Sciatic nerve (tissue), 2 donors: ENCODE results near the gene MYL5. TPM values are rescaled to one million over a fixed set of nuclear protein-coding genes. Genes with fewer than 3 reads are reported as not detected.

Source experiments
- ATAC-seq: fragments of 200-7000 bp; cut with Tn5 transposase; one replicate; pipeline ENCODE4 v1.9.1; 2020; ENCODE audit warnings: mild to moderate bottlenecking, moderate library complexity
- DNase-seq: peaks from one replicate; pipeline ENCODE4 v3.0.0-alpha.2; 2020; ENCODE audit warnings: low spot score
- intact Hi-C: fragments of 100-400 bp; cut with DNase I; formaldehyde crosslinking; loops from one replicate; pipeline ENCODE4 v1.14.2; 2022
- total RNA-seq: library from RNA; stranded (reverse); fragmentation: NEBNext Ultra II Directional; extraction: Animal tissue kit (Norgen Biotek cat#: 25700); gene quantifications from one replicate; pipeline ENCODE4 v1.2.1, GENCODE V29; 2021
- donor health status: DM: no; HTN: no; CAD: no.
- donor health status: DM: no; HTN: no; CAD: no.

MYL5 gene
- total RNA-seq, 1 donor from 2014 or later, result 14.6 TPM

DNA sequence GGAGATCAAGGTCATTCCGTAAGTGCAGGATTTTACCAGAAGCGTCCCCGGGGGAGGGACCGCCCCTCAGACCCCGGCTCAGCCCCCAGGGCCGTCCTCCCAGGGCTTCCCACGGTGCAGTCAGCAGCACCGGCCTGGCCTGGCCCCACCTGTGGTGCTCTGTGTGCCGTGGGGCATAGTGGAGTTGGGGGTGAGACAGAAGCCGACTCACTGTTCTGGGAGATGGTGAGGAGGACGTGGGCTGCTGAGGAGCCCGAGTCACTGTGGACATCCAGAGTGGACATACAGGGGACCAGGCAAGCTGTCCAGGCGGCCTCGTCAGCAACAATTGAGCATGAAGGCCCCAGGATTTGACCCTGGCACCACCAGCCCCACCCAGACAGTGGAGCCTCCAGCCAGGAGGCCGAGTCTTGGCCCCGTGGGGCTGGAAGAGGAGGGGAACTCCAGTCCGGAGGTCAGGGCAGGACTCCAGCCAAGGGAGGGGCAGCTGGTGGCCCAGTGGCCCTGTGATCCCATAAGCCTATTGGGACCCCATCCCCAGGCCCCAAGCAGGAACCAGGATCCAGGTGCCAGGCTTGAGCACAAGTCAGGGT, 19.4 kb upstream of the MYL5 start:
- intact Hi-C loops, result no loop called here
- ATAC-seq (no peak), DNase-seq (no peak)

DNA sequence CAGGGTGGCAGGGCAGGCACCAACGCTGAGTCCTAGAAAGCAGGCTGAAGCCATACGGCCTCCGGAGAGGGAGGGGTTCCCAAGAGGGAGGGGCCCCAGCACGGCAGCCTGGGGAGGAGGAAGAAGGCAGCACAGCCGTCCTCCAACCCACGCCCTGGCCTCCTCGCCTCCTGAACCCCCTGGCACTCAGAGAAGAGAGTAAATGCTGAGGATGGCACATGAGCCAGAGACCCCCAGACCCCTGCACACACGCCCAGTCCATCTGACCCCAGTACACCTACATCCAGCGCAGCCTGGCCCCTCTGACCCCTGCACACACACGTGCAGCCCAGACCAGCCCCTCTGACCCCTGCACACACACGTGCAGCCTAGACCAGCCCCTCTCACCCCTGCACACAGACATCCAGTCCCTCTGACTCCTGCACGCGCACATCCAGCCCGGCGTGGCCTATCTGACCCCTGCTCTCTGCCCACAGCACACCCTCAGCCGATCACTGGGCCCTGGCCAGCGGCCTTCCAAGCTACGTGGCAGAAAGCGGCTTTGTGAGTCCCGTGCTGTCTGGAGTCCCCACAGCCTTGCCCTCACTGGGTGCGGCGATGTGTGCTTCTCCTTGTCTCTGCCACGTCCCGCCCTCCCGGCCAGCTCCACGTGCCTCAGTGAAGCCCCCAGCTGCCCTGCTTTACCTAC, 18.7 kb upstream of the MYL5 start:
- ATAC-seq, result no peak
- intact Hi-C loops, result no loop called here
- no peak for DNase-seq

DNA sequence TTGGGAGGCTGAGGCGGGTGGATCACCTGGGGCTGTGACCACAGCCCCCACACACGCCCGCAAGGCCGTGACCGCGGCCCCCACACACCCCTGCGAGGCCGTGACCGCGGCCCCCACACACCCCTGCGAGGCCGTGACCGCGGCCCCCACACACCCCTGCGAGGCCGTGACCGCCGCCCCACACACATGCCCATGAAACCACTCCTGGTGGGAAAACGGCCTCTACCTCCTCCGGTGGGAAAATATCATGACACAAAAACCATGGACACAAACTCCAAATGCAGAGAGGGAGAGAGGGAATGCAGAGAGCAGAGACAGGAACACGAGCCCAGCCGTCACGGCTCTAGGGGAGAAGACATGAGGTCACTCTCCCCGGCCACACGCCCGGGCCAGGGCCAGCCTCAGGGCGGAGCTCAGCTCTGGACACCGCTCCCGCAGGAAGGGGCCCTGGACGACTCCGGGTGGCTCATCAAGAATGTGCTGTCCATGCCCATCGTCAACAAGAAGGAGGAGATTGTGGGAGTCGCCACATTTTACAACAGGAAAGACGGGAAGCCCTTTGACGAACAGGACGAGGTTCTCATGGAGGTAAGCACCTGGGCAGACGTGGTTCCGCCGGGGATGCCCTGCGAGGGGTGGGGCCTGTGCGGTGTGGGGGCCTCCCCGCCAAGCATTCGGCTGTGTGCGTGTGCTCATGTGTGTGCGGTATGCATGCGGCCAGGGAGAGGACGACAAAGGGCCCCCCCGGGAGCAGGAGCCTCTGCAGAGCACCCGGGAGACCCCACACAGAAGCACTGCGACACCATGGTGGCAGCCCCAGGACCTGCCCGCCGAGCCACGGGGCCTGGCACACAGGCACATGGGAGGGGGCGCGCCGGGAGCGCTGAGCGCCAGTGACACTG, 17.7 kb upstream of the MYL5 start:
- ATAC-seq (no peak), DNase-seq (no peak)
- intact Hi-C loops, result no loop called here

DNA sequence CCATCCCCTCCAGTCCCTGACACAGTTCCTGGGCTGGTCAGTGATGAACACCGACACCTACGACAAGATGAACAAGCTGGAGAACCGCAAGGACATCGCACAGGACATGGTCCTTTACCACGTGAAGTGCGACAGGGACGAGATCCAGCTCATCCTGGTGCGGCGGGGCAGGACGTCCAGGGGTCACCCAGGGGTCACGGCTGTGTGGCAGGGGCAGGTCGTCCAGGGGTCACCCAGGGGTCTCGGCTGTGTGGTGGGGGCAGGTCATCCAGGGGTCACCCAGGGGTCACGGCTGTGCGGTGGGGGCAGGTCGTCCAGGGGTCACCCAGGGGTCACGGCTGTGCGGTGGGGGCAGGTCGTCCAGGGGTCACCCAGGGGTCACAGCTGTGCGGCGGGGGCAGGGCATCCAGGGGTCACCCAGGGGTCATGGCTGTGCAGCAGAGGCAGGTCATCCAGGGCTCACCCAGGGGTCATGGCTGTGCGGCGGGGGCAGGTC, 17.0 kb upstream of the MYL5 start:
- DNase-seq, result no peak
- intact Hi-C loops, result no loop called here
- ATAC-seq, result no peak

DNA sequence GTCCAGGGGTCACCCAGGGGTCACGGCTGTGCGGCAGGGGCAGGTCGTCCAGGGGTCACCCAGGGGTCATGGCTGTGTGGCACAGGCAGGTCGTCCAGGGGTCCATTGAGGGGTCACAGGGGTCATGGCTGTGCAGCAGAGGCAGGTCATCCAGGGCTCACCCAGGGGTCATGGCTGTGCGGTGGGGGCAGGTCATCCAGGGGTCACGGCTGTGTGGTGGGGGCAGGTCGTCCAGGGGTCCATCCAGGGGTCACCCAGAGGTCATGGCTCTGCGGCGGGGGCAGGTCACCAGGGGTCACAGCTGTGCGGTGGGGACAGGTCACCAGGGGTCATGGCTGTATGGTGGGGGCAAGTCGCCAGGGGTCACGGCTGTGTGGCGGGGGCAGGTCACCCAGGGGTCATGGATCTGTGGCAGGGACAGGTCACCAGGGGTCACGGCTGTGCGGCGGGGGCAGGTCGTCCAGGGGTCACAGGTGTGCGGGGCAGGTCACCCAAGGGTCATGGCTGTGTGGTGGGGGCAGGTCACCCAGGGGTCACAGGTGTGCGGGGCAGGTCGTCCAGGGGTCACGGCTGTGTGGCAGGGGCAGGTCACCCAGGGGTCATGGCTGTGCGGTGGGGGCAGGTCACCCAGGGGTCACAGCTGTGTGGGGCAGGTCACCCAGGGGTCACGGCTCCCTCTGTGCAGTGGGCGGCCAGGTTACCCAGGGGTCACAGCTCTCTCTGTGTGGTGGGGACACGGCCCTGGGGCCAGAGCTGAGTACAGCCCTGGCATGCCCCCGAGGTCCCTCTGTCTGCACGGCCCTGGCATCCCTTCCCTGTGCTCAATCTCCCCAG, 16.3 kb upstream of the MYL5 start:
- intact Hi-C loops, result no loop called here
- ATAC-seq (no peak), DNase-seq (no peak)

DNA sequence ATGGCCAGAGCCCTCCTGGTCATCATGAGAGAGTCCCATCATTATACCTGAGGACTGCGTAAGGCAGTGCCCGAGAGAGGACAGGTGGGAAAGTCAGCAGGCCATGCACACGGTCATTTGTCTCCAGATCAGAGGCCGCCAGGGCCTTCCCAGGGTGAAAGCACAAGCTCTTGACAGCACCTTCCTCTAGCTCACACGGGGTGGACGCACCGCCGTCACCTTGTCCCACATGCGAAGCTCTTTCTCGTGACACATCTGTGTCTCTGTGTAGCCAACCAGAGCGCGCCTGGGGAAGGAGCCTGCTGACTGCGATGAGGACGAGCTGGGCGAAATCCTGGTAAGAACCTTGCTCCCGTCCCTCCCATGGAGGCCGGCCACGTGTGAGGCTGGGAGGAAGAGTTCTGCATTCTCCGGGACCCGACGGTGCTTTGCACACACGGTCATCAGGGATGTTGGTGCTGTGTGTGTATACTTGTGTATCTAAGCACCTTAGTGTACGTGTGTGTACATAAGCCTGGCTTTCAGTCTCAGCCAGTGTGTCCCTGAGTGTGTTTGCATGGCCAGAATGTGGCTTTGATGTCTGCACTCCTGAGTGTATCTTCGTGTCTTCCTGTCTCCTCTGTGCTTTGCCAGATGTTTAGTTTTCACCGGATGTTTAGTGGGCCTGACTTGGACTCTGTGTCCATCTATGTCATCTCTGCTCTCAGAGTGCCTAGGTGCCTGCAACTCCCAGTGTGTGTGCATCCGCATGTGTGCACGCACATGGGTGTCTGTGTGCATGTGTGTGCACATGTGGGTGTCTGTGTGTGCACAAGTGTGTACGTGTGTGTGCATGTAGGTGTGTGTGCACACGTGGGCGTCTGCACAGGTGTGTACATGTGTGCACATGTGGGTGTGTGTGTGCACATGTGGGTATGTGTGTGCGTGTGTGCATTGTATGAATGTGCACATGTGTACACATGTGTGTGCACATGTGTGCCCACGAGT, 15.4 kb upstream of the MYL5 start:
- DNase-seq (no peak), ATAC-seq (no peak)
- intact Hi-C loops, result no loop called here

DNA sequence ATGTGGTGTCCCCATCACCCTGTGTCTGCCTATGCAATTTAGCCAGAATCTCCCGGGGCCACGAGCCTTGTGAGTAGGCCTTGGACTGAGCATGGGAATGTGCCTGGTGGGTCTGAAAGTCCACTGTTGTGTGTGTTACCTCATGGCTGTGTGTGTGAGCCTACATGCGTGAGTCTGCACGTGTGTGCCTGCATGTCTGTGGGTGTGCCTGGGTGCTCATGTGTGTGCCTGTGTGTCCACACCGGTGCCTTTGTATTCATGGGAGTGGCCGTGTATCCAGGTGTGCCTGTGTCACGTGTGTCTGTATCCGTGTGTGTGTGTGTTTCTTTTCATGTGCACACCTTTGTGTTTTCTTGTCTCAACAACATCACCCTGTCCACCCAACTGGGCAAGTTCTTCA, 14.5 kb upstream of the MYL5 start:
- ATAC-seq (no peak), DNase-seq (no peak)
- intact Hi-C loops, result no loop called here

DNA sequence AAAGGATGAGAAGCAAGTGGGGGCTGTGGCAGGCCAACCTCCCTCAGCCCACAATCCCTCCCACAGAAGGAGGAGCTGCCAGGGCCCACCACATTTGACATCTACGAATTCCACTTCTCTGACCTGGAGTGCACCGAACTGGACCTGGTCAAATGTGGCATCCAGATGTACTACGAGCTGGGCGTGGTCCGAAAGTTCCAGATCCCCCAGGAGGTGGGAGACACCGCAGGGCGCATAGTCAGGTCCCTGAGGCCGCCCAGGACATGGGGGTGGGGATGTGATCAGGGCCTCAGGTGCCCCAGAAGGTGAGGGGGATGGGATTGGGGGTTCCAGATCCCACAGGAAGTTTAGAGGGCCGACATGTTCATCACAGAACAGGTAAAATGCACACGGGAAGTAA, 13.9 kb upstream of the MYL5 start:
- ATAC-seq (no peak), DNase-seq (no peak)
- intact Hi-C loops, result no loop called here

DNA sequence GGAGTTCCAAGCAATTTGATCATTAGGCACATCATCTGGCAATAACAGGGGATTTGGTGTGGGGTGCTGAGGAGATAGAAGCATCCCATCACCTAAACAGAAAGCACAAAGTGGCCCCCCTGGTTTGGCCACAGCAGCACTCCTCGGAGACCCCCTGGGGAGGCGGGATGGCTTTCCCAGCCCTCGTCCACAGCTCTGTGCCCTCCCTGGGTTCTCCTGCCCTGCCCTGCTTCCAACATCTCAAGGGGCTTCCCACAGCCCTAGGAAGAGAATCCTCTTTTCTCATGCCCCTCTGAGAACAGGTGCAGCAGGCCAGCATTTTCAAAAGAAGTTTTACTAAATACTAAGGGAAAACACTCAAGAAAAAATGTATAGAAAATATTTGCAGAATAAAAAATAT, 13.1 kb upstream of the MYL5 start:
- intact Hi-C loops, result no loop called here
- DNase-seq, result no peak
- no peak for ATAC-seq

DNA sequence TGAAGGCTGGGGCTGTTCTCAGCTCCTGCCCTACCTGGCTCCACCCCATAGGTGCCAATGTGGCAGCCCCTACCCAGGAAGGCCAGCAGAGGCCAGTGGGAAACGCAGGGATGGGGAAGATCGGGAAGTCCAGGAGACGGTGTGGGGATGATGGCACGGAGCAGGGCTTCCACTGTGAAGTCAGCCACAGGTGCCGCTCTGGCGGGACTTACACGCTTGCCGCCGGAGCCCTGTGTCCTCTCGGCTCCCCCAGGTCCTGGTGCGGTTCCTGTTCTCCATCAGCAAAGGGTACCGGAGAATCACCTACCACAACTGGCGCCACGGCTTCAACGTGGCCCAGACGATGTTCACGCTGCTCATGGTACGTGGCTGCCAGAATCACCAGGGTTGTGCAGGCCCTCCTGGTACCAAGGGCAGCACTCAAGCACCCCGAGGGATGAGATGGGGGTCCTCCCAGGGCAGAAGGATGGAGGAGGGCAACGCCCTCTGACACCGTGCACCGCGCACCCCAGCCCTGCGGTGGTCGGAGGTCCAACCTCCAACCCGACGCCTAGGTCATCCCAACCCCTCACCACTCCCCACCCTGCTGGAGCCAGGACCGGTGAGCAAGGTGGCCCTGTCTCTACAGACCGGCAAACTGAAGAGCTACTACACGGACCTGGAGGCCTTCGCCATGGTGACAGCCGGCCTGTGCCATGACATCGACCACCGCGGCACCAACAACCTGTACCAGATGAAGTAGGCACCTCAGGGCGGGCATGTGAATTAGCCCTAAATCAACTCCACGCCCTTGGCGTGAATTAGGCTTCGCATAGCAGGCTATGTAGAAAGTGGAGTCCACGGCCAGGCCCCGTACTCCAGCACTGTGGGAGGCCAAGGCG, 12.2 kb upstream of the MYL5 start:
- no peak for ATAC-seq

DNA sequence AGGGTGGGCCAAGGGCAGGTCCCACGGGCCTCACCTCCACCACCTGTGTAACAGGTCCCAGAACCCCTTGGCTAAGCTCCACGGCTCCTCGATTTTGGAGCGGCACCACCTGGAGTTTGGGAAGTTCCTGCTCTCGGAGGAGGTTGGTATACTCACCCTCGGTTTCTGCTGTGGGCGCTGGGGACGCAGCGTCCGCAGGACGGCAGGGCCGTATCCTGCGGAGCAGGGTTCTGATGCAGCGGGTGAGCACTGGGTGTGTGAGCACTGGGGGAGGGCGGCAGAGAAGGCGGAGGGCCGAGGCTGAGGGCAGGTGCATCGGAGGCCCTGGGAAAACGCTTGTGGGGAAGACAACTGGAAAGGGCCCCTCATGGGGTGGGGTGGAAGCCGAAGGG, 11.3 kb upstream of the MYL5 start:
- peak; percentile 50 for DNase-seq
- intact Hi-C loops, result no loop called here
- ATAC-seq, result no peak

More for the DNA sequence above, 12.2 kb upstream of the MYL5 start:
- intact Hi-C loops, result no loop called here
- DNase-seq, result peak; percentile 51

DNA sequence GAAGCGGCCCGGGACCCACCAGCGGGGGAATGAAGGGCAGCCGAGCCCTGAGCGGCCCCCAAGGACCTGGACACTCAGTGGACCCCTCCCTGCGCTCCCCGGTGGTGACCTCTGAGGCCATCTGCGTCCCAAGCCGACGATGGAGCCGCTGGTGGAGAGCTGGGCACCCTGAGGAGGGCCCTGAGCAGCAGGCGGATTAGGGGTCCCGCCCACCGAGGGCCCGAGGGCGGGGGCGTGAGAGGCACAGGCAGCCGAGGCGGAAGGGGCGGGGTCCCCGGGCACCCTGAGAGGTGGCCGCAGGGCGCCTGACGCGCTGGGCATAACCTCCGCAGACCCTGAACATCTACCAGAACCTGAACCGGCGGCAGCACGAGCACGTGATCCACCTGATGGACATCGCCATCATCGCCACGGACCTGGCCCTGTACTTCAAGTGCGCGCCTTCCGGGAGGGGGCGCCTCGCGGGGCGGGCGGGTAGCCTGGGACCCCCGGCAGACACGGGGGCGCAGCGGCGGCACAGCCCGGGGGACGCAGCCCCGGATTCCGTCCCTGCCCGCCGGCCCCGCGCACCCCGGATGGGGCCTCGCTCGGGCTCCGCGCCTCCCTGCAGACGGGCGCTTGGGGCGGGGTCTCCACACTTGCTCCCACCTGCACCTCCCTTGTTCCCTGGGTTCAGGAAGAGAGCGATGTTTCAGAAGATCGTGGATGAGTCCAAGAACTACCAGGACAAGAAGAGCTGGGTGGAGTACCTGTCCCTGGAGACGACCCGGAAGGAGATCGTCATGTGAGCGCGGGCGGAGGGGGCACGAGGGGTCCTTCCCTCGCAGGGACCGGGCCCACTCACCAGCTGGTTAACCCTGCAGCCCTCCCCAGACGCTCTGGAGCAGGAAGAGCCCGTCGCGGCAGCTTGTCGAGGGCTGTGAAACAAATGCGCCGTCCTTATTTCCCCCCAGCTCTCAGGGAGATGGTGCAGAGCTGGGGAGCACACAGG, 10.6 kb upstream of the MYL5 start:
- intact Hi-C loops, result no loop called here
- DNase-seq, result peak; percentile 69
- peak; percentile 48 for ATAC-seq

DNA sequence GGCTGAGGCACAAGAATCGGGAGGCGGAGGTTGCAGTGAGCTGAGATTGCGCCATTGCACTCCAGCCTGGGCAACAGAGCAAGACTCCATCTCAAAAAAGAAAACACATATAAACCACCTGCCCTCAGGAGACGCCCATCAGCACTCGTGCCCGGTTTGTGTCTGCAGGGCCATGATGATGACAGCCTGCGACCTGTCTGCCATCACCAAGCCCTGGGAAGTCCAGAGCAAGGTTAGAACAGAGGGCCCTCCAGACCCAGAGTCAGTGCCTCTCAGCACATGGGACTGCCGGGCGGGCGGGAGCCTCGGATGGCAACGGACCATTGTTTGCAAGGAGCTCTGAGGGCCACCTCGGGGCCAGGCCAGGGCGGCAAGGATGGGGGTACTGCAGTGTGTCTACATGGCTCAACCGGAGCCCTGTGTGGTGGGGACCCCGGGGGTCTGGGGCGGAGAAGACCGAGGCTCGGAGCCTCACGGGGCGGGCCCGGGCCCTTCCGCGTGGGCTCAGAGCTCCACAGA, 9.6 kb upstream of the MYL5 start:
- ATAC-seq (no peak), DNase-seq (no peak)
- intact Hi-C loops, result no loop called here

DNA sequence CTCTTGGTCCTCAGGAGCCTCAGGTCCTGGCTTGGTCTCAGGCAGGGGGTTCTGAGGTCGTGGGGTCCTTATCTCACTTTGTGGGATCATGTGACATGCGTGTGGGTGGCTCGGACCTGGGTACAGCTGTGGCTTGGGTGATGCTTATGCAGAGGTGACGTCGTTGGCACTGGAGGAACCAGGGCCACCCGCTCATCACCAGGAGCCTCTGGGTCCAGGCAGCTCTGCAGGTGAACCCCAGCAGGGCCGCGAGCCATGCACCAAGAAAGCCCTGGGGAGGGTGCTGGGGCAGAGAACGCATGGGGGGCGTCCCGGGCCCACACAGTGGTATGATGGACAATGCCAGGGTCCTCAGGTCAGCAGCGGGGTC, 9.0 kb upstream of the MYL5 start:
- ATAC-seq, result no peak
- intact Hi-C loops, result no loop called here
- DNase-seq, result no peak

DNA sequence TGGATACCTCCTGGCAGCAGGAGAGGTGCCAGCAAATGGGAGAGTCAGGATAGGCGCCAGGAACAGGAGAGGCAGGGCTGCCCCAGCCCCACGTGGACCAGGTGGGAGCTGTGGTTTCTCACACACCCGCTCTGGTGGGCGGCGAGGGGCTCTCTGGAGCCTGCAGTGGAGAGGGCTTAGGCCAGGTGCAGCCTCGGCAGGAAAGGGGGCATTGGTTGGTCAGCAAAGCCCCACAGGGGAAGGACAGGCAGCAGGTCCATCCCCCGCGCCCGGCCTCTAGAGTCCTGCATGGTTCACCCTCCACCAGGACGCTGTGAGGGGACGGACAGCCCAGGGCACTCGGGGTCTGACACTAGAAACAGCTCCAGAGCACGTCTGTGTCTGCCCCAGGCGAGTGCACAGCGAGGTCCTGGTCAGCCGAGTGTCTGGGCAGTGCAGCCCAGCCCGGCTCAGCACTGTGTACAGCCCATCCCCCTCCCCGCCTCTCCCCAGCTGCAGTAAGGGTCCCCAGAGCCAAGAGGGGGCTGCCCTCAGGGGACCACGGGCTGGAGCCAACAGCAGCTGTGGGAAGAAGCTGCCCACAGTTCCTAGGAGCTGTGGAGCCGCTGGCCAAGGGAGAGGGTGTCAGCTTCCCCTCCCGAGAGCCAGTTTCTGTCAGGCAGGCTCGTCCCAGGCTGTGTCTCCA, 8.4 kb upstream of the MYL5 start:
- DNase-seq (no peak), ATAC-seq (peak; percentile 12)
- intact Hi-C loops, result no loop called here
